Activated CD4-positive, CD25-positive, alpha-beta regulatory T cell treated with anti-CD3 and anti-CD28 coated beads, Interleukin-2, amount 50 U/mL, for 24 hours (primary cell): ENCODE measurements around the gene CHD9NB.

Source experiments
- ATAC-seq, 2 donors: fragments of 150-1000 bp; cut with Tn5 transposase; one replicate each; pipeline ENCODE4 v1.10.0; 2021; ENCODE audit warnings: mild to moderate bottlenecking in 1 of 2, moderate library complexity in 1 of 2

The CHD9NB gene

GRCh38 chr16:53052519-53053501 is at the start of gene CHD9NB:
CHD9NB (minus strand) TSS chr16:53052897; CDS start chr16:53044158, 8,739 bp downstream.
- ATAC-seq, result no peak

GRCh38 chr16:53100889-53101288 is 48.2 kb upstream of the CHD9NB start:
- ATAC-seq, result no peak

- ATAC-seq, result no peak
Observed at GRCh38 chr16:53100131-53100748, 47.5 kb upstream of the CHD9NB start.

DNA sequence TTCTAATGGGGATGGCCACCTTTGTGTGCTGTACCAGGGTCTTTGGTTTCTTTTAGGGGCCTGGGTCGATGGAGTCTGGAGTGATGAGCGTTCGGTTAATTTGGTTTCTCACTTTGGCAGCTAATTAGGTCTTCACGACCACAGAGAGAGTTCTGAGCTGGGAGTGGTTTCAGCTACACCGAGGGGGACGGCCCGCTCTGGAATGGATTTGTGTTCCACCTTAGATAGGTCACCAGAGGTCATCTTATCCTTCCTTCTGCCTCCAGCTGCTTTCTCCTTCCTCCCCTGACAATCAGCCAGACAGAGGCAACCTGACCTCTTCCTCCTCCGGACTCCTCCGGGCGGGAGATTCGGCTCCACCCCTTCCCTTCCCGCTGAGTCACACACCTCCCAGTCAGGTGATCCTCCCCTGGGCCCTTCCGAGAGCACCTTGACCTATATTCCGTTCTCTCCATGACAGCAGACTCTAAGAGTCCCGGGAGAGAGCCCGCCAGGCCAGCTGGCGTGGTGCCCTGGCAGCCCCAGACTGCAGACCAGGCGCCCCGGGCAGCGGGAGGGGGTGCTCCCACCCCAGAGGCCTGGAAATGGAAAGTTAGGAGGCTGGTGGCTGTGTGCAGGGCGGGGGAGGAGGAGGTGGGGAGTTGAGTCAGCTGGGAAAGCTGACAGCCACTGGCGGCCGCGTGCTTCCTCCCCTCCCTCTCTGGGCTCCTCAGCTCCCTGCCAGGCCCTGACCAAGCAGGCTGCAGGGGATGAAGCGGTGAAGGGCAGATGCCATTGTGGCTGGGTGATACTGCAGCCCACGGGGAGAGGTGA is 46.8 kb upstream of the CHD9NB start:
- peak; percentile 69 to 72 for ATAC-seq

- peak; percentile 65 to 75 for ATAC-seq
Observed at GRCh38 chr16:53098526-53099317, 46.0 kb upstream of the CHD9NB start.

DNA sequence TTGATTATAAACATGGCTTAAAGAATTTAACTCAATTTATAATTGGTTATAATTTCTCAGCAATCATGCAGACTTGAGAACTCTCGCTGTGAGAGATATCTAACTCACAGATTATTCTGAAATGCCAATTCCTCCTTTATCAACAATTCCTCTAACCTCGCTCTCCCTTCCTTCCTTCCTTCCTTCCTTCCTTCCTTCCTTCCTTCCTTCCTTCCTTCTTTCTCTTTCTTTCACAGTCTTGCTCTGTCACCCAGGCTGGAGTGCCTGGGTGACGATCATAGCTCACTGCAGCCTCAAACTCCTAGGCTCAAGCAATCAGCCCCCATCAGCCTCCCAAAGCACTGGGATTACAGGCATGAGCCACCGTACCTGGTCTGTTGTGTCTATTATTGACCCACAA is 44.5 kb upstream of the CHD9NB start:
- ATAC-seq, result no peak

GRCh38 chr16:53094013-53094630 is 41.4 kb upstream of the CHD9NB start:
- ATAC-seq, result no peak

GRCh38 chr16:53093162-53093744 is 40.6 kb upstream of the CHD9NB start:
- ATAC-seq, result no peak

GRCh38 chr16:53092284-53092683 is 39.6 kb upstream of the CHD9NB start:
- ATAC-seq, result no peak

DNA sequence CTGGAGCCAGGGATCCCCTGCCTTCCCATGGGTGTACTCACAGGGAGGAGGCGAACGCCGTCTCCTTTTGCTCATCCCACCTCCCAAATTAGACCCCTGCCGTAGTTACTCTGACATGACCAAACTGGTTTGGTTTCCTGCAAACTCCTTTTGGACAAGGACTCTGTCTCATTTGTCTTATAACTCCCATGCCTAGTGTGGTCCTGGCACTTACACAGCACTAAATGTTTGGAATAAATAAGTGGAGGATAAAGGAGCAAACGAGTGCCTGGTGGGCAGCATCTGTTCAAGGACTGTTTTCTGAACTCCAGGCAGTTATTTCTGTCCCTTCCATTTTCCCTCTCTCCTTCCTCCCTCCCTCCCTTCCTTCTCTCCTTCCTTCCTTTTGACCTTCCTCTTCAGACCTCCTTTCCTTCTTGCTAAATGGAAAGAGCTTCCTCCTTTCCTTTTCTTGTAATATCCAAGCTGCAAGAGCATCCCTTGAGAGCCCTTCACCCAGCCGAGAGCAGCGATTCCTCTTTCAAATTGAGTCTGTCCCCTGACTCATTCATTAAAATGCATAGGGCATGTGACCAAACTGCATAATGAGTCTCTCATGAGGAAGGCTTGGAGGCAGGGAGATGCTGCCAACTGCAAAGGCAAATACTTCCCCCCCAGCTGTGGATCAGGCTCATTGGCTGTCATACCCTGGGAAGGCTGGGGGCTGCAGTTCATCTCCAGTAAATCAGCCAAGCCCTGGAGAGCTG is 38.9 kb upstream of the CHD9NB start:
- peak; percentile 79 to 80 for ATAC-seq

DNA sequence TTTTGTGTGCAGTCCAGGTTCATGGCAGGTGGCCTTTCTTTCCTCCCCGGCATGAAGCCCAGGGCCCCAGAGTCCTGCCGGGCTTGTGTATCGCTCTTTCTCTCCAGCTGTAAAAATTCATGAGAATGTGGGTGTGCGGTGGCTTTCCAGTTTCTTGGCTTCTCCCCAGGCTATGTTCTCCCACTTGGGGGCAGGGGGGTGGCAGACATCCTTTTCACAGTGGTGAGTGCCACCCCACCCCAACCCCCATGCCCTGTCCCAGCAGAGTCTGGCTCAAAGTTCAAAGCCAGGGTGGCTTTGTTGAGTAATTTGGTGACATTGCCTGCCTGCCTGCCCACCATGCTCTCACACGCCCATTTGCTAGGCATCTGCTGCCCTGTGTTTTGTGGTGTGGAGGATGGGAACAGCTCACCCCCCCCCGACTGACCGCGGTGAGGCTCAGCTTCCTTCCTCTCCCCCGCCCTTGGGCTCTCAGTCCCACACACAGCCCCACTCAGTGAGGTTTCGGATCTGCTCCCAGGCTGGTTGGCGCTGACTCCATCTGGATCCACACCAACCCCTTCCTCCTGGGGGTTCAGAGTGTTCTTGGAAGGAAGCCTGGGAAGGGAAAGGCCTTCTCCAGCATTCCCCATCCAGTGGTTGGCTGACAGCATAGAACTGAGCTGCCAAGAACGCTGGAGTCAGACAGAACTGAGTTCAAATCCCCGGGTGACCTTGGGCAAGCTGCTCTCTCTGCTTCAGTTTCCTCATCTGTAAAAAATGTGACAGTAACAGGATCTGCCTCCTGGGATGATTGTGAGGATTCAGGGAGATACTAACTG is 38.1 kb upstream of the CHD9NB start:
- peak in 1 of 2 donors; percentile 16 for ATAC-seq

DNA sequence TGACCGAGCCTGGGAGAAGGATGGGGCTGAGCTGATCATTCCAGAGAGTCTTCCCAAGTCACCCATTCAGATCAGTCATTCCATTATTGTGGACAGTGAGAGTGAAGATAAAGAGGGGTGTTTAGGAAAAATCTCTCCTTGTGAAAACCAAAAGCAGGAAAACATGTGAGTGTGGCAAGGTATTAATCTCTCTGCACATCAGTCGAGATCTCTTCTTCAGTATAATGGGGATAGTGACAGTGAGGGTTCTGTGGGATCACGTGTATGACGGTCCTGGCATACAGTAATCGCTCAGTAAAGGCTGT is 37.5 kb upstream of the CHD9NB start:
- no peak for ATAC-seq

DNA sequence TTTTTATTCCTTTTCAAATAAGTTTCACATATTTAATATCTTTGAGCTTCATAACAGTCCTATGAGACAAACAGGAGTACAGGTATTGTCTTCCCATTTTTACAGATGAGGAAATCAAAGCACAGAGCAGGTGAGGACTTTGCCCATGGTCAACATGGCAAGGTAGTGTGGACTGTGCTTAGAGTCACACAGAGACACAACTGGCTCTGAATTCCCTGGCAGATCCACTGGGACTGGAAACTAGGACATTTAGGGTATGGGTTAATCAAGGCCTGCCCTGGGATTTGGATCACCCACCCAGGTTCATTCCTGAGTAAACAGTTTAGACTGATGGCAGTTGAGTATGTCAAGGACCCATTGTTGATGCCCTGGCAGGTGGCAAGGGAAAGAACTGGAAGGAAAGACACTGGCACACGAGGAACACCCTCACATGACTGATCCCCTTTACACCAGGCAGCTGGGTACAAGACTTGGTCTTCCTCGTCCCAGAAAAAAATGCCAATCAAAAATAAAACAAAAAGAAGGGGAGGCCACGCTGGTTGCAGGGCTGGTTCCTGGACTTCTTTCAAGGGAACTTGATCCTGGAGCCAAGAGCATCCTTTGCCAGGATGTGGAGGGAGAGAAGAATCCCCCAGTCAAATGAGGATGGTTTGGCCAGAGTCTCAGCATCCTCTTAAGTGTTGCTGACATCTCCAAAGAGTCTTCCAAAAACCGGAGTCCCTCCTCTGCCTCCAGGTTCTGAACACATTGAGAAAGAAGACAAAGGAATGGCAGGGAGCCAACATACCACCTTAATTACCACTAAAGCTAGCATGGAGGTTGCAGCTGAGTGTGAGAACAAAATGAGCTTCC is 37.0 kb upstream of the CHD9NB start:
- ATAC-seq, result no peak

DNA sequence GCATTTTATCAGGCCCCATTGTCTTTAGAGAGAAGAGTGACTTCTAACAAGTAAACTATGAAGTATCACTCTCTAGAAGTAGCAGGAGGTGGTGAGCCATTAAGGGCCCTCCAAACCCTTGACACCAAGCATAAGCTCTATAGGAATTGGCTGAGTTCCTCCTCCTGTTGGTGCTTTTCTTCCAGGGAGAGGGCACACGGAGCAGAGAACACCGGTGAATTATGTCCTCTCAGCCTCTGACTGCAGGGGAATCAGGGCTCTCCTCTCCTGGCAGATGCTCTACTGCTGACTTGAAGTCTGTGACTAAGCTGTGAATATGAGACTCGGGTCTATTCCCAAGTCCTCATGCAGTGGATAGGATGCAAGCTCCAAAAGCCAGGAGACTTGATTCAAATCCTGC is 34.4 kb upstream of the CHD9NB start:
- ATAC-seq, result no peak

- ATAC-seq, result no peak
Observed at GRCh38 chr16:53085931-53086421, 33.3 kb upstream of the CHD9NB start.

- no peak for ATAC-seq
Observed at GRCh38 chr16:53085369-53085843, 32.7 kb upstream of the CHD9NB start.

DNA sequence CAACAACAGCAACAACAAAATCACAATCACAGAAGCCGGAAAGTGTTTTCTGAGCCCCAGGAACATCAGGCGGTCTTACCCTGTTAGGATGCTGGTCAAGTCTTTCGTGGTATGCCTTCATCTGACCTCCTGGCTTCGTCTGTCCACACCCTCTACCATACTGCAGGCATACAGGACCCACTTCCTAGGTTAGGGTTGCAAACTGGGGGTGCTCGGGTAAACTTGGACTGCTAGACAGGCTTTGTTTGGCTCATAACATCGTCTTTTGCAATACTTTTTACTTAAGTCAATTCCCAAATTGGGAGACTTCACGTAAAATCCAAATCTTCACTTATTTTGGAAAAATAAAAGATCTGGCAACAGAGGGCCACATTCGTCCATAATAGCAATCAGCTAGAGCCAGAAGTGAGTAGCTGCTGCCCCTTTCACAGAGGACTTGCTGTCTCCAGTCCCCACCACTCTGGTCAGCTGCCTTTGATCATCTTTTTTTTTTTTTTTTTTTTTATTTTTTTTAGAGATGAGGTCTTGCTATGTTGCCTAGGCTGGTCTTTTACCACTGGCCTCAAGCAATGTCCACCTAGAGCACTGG is 32.1 kb upstream of the CHD9NB start:
- no peak for ATAC-seq

DNA sequence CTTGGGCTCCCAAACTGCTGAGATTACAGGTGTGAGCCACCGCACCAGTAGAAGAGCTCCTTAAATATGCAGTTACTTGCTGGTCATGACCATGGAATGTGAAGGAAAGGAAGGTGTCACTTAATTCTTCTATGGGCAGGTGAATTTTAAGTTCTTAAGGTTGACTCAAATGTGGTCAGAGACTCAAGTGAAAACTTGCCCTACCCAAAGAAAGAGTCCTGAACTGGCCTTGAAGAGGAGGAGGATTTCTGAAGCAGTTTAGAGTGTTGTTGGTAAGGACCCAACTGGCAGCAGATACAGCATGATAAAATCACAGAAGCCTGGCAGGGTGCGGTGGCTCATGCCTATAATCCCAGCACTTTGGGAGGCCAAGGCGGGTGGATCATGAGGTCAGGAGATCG is 31.4 kb upstream of the CHD9NB start:
- no peak for ATAC-seq
